ENCODE results near the gene SLC4A9. TPM values are rescaled to one million over a fixed set of nuclear protein-coding genes. Genes with fewer than 3 reads are reported as not detected.
A peak's percentile ranks its signal among the peaks of the same experiment; 100 is the strongest.

SLC4A9 gene
- total and polyA plus RNA-seq, 2 experiments from 2014 or later, result not detected

GRCh38 chr5:140319833-140320232 is 40.2 kb upstream of the SLC4A9 start:
- DNase-seq, result no peak
- no peaks in the 10 kb centered on the region for H3K9me2 ChIP-seq (ENCODE audit: insufficient read depth)
- no peaks in the 10 kb centered on the region for H3K79me2 ChIP-seq (ENCODE audit: insufficient read depth)
- no peaks in the 10 kb centered on the region for H3K27me3 ChIP-seq (replicated peaks; ENCODE audit: insufficient read depth)
- H3K36me3 ChIP-seq (ENCODE audit: low read depth), result no peaks in the 10 kb centered on the region
- WGBS, 2 experiments (ENCODE audit: low coverage in 1 of 2, low lambda C conversion rate in 2 of 2, missing lambda C conversion rate in 2 of 2), result 100% methylated on average over 1 of the region's 1 CpG
- H3K9ac ChIP-seq, result no peak overlapping the region
- H3K4me3 ChIP-seq, result no peak overlapping the region
- H3K9me3 ChIP-seq (ENCODE audit: low read depth), result no peaks in the 10 kb centered on the region
- no peak overlapping the region for H3K4me2 ChIP-seq (ENCODE audit: unreplicated experiment)
- H3F3A ChIP-seq (ENCODE audit: insufficient read depth), result peaks cover 28% of the 10 kb centered on the region
- H3K4me1 ChIP-seq (ENCODE audit: insufficient read depth), result peaks cover 41% of the 10 kb centered on the region
- no peak overlapping the region for H3K27ac ChIP-seq
- TF ChIP-seq EZH2 (IDR thresholded peaks at IDR 0.05; ENCODE audit: insufficient read depth, poor library complexity, severe bottlenecking), result no peak
- no peak for TF ChIP-seq EZH2phosphoT487 (IDR thresholded peaks at IDR 0.05; ENCODE audit: insufficient read depth, low read depth)
- in situ Hi-C loops (cut with MboI), result no loop called here
- no peaks in the 10 kb centered on the region for H4K20me1 ChIP-seq (ENCODE audit: insufficient read depth)
- no peak overlapping the region for H2AFZ ChIP-seq

GRCh38 chr5:140321796-140322195 is 38.2 kb upstream of the SLC4A9 start:
- Histone ChIP-seq H2AFZ (no peak overlapping the region), H3K4me1 (ENCODE audit: insufficient read depth) (peaks cover 50% of the 10 kb centered on the region), H3K4me2 (ENCODE audit: unreplicated experiment) (no peak overlapping the region), H3K9me3 (ENCODE audit: low read depth) (no peaks in the 10 kb centered on the region), H3K27ac (no peak overlapping the region), H3K9me2 (ENCODE audit: insufficient read depth) (no peaks in the 10 kb centered on the region), H3K9ac (no peak overlapping the region), H4K20me1 (ENCODE audit: insufficient read depth) (no peaks in the 10 kb centered on the region), H3K27me3 (replicated peaks; ENCODE audit: insufficient read depth) (no peaks in the 10 kb centered on the region), H3K4me3 (no peak overlapping the region), H3F3A (ENCODE audit: insufficient read depth) (peaks cover 28% of the 10 kb centered on the region), H3K36me3 (ENCODE audit: low read depth) (no peaks in the 10 kb centered on the region), H3K79me2 (ENCODE audit: insufficient read depth) (no peaks in the 10 kb centered on the region)
- WGBS, 2 experiments (ENCODE audit: low coverage in 1 of 2, low lambda C conversion rate in 2 of 2, missing lambda C conversion rate in 2 of 2), result 96% methylated on average over 2 of the region's 2 CpGs
- in situ Hi-C loops (cut with MboI), result no loop called here
- DNase-seq, result no peak
- TF ChIP-seq EZH2 (IDR thresholded peaks at IDR 0.05; ENCODE audit: insufficient read depth, poor library complexity, severe bottlenecking) (no peak), EZH2phosphoT487 (IDR thresholded peaks at IDR 0.05; ENCODE audit: insufficient read depth, low read depth) (no peak)

GRCh38 chr5:140322751-140323731 is 37.0 kb upstream of the SLC4A9 start:
- WGBS, 2 experiments (ENCODE audit: low coverage in 1 of 2, low lambda C conversion rate in 2 of 2, missing lambda C conversion rate in 2 of 2), result 28 to 32% methylated on average over 8 to 9 of the region's 9 CpGs
- Histone ChIP-seq H3K4me3 (no peak overlapping the region), H2AFZ (no peak overlapping the region)

GRCh38 chr5:140324041-140324600 is 35.9 kb upstream of the SLC4A9 start:
- WGBS, 2 experiments (ENCODE audit: low coverage in 1 of 2, low lambda C conversion rate in 2 of 2, missing lambda C conversion rate in 2 of 2), result 78 to 85% methylated on average over 5 of the region's 5 CpGs
- TF ChIP-seq EZH2 (IDR thresholded peaks at IDR 0.05; ENCODE audit: insufficient read depth, poor library complexity, severe bottlenecking) (no peak), EZH2phosphoT487 (IDR thresholded peaks at IDR 0.05; ENCODE audit: insufficient read depth, low read depth) (no peak)
- Histone ChIP-seq H3K9ac (peak overlapping the region; percentile 21), H3K4me3 (0 out of 2 replicates have a peak overlapping the region, but pooled peaks have one; percentile 2), H2AFZ (no peak overlapping the region), H3K27ac (peak overlapping the region; percentile 76), H3K27me3 (replicated peaks; ENCODE audit: insufficient read depth) (no peaks in the 10 kb centered on the region), H3K79me2 (ENCODE audit: insufficient read depth) (no peaks in the 10 kb centered on the region), H3K36me3 (ENCODE audit: low read depth) (no peaks in the 10 kb centered on the region), H3F3A (ENCODE audit: insufficient read depth) (peaks cover 18% of the 10 kb centered on the region), H4K20me1 (ENCODE audit: insufficient read depth) (no peaks in the 10 kb centered on the region), H3K9me3 (ENCODE audit: low read depth) (no peaks in the 10 kb centered on the region), H3K9me2 (ENCODE audit: insufficient read depth) (no peaks in the 10 kb centered on the region), H3K4me2 (ENCODE audit: unreplicated experiment) (peak overlapping the region; percentile 81), H3K4me1 (ENCODE audit: insufficient read depth) (peaks cover 44% of the 10 kb centered on the region)
- in situ Hi-C loops (cut with MboI), result no loop called here
- DNase-seq, result peak; percentile 62

More at GRCh38 chr5:140322751-140323731, 37.0 kb upstream of the SLC4A9 start:
- Histone ChIP-seq H3K9me2 (ENCODE audit: insufficient read depth) (no peaks in the 10 kb centered on the region), H3K36me3 (ENCODE audit: low read depth) (no peaks in the 10 kb centered on the region), H3K9me3 (ENCODE audit: low read depth) (no peaks in the 10 kb centered on the region), H3K27ac (peak overlapping the region; percentile 76), H3K4me1 (ENCODE audit: insufficient read depth) (peaks cover 51% of the 10 kb centered on the region), H3K9ac (peak overlapping the region; percentile 56), H3K4me2 (ENCODE audit: unreplicated experiment) (peak overlapping the region; percentile 81), H3K79me2 (ENCODE audit: insufficient read depth) (no peaks in the 10 kb centered on the region), H3F3A (ENCODE audit: insufficient read depth) (peaks cover 21% of the 10 kb centered on the region), H3K27me3 (replicated peaks; ENCODE audit: insufficient read depth) (no peaks in the 10 kb centered on the region), H4K20me1 (ENCODE audit: insufficient read depth) (no peaks in the 10 kb centered on the region)
- in situ Hi-C loops (cut with MboI), result no loop called here
- DNase-seq, result peak; percentile 95
- TF ChIP-seq EZH2phosphoT487 (IDR thresholded peaks at IDR 0.05; ENCODE audit: insufficient read depth, low read depth) (peak; percentile 64; the same call in 1 of the 2 replicates), EZH2 (IDR thresholded peaks at IDR 0.05; ENCODE audit: insufficient read depth, poor library complexity, severe bottlenecking) (no peak)
